Right renal pelvis (tissue), 4 donors: ENCODE measurements around the gene GLE1. TPM values are rescaled to one million over a fixed set of nuclear protein-coding genes. Genes with fewer than 3 reads are reported as not detected.

Experiments
- DNase-seq, 4 donors: peaks; one replicate each; pipeline ENCODE4 v3.0.0-alpha.2; 2013; ENCODE audit warnings: low read depth in 4 of 4, low spot score in 3 of 4, missing footprints in 1 of 4
- polyA plus RNA-seq, 4 donors: library from polyadenylated mRNA; unstranded; fragments of 120-200 nt; gene quantifications; one replicate each; pipeline ENCODE4 v1.2.1, GENCODE V29; 2013; ENCODE audit not compliant: insufficient read length in 4 of 4

Gene GLE1
- polyA plus RNA-seq = 10 to 100 TPM; 28.0 to 31.5 (median 30.4) TPM

DNA sequence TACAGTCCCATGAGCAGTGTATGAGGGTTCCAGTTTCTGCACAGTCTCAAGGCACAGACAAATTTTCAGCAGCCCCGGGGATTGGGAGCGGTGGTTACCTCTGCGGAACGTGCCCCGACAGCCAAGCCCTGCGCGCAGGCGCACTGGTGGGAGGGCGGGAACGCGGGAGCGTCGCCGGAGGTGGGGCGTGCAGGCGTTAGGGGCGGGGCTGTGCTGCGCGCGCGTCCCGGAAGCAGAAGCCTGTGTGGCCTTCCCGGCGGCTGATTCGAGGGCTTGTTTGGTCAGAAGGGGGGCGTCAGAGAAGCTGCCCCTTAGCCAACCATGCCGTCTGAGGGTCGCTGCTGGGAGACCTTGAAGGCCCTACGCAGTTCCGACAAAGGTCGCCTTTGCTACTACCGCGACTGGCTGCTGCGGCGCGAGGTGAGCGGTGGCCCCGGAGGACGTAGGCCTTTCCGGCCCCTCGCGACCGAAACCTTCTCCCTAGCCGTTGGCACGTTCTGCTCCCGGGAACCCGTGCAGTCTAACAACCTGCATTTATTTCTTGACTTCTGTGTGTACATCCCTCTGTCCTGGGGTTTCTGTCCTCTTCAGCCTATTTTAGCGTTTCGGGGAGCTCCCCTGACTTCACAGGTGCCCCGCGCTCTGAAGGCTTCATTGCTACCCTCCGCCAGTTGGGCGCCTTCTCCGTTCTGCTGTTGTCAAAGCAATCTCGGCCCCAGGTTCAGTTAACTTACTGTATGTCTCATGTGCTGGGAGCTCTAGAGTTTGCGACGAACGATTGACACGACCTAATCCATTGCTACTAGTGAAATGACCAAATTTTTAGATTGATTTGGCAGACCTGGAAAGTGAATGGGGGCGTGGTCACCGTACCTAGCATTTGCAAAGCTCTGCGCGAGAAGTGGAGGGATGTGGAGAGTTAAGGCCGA lies at the start of gene GLE1:
TSS of gene GLE1 (plus strand) at position 235 of the 929 bp plus-strand sequence. CDS start at position 322, 87 bp downstream.
- DNase-seq = peak; percentile 86 to 93 (median 88)

- DNase-seq = no peak
These were observed 49.5 kb upstream of the GLE1 start for GRCh38 chr9:128454991-128455390.

DNA sequence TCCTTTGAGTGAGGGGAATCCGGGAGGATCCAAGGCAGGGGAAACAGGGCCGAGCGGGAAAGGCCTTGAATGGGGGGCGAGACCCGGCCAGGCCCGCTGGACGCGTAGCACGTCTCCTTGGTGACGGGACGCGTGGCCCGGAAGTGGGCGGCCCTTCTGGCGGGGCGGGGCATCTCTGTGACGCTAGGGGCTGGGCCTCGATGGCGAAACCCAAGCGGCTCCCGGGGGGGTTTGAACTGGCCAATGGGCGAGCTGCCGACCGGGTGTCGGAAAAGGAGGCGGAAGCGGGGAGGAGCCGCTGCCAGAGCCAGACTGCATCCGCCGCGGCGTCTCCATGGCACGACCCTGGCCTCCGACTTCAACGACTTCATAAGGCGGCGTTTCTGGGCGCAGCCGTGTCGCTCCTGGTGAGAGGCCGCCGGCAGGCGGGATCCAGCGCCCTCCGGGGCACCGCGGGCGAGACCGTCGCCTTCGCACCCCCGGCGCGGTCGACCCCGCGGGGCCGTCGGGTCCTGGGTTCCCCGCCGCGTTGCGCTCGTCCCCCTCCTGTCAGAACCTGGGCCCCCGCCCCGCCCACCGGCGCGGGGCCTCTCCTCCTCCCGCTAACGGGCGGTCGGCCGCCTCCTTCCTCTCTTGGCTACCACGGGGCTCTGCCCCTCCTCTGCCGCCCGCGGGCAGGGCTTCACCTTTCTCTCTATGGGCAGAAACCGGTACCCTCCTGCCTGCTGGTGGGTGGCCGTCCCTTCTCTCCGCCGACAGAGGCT lies 48.5 kb upstream of the GLE1 start, which contains the start of gene ODF2:
TSS of gene ODF2 (plus strand) at position 158 of the 764 bp plus-strand sequence. CDS start at position 244, 86 bp downstream.
- peak; percentile 91 to 94 (median 94) for DNase-seq

GRCh38 chr9:128456613-128457061 lies 47.9 kb upstream of the GLE1 start:
- peak in 3 of 4 donors; percentile 10 to 34 (median 20) for DNase-seq

GRCh38 chr9:128457207-128457606 lies 47.3 kb upstream of the GLE1 start:
- no peak for DNase-seq

DNA sequence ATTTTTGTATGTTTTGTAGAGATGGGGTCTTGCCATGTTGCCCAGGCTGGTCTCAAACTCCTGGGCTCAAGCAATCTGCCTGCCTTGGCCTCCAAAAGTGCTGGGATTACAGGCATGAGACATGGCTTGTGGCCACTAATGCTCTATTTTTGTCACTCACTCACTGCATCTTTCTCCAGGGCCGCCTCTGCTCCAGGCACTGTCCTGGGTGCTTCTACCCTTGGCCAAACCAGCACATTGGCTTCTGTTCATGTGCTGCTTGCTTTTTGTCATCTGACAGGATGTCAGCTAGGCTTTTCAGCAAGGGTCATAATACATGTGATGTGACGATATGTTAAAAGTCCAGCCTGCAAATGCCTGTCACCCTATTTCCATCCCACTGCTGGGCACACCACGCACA lies 45.5 kb upstream of the GLE1 start:
- no peak for DNase-seq

DNA sequence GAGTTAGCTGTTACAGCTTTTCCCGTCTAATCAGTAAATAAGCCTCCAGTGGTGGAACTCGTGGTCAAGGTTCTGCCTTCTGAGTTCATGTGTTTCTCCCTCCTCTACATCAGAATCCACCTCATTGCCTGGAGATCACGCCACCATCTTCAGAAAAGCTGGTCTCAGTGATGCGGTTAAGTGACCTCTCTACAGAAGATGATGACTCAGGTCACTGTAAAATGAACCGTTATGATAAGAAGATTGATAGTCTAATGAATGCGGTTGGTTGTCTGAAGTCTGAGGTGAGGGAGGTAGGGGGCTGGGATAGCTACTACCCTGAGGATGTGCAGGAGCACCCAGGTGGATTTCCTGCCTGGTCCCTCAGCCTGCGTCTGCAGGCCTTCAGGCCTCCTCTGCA lies 35.4 kb upstream of the GLE1 start:
- no peak for DNase-seq

- DNase-seq = no peak
These were observed 34.0 kb upstream of the GLE1 start for GRCh38 chr9:128470560-128470959.

DNA sequence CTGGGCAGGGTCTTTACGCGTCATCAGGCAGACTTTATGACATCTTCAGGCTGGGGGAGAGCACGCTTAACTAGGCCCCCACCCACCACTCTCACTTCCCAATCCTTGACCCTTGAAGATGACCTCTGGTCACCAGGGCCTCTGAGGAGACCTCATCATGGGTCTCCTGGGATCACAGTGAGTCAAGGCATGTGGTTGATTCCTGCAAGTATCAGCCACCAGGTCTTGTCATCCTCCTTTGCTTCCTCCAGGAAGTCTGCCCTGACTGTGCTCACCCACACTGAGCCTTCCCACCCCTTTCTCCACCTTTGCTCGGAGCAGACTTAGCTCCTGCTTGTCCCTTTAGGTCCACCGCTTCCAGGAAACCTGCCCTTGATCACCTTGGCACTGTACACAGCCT lies 31.4 kb upstream of the GLE1 start:
- no peak for DNase-seq

GRCh38 chr9:128475867-128476266 lies 28.7 kb upstream of the GLE1 start:
- DNase-seq = no peak

DNA sequence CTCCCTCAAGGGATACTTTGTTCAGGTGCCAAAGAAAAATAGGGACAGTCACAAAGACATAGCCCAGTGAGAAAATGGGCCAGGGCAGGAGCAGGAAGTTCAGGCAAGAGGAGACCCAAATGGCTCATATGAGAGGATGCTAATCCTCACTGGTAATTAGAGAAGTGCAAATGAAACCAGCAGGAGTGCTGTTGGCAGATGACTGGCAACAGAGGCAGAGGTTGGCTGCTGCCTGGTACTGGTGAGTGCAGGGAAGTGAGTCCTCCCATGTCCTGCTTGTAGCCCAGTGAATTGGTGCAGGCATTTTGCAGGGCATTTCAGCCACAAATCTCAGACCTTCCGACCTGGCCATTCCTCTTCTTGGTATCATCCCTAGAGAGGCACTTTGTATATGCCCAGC lies 25.3 kb upstream of the GLE1 start:
- DNase-seq = no peak

DNA sequence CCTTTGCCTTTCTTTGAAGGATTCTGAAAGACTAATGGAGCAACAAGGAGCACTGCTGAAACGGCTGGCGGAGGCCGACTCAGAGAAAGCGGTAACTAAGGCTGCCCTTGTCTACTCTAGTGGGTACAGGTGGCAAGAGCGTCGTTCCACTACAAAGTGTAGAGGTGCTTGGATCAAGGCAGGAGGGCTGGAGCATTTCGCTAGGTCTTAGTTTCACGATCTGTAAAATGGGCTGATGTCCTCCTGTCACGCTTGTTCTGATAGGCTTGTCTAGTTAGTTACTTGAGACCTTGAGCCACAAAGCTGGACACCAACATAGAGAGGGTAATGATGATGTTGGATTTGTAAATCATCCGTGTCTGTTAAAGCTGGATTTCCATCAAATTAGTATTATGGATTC lies 23.0 kb upstream of the GLE1 start:
- no peak for DNase-seq

DNA sequence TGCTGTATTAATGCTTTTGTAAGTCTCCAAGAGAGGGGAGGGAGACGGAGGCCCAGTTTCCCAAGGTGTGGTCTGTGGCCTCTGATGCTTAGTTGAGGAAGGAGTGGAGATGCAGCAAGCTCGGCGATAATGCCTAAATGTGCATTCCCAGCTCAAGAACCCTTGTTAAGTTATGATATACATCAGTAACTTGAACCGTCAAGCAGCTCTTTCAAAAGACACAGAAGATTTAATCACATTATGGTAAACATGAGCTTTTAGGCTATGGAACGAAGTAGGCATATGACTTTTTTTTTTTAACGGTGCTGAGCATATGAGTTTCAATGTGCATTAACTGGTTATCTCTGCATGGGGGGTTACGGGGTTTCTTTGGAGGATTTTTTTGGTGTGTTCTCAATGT lies 22.3 kb upstream of the GLE1 start:
- no peak for DNase-seq

GRCh38 chr9:128484686-128485413 lies 19.7 kb upstream of the GLE1 start:
- no peak for DNase-seq

DNA sequence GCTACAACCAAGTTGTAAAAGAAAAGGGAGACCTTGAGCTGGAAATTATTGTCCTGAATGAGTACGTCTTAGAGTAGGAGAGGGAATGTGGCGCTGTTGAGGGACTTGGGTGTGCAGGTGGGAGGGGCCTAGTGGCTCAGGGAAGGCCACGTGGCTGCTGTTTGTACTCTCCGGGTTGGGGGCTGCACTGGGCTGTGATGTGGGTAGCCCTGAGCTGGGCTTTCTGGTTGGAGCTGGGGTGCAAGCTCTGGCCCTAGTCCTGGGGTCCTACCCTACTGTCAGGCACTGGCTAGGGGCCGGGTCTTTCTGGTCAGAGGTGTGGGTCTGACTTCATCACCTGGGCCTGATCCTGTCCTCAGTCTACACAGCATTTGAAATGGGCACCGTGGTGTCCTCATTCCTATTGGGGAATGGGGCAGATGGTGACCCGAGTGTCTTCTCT lies 19.1 kb upstream of the GLE1 start:
- DNase-seq = no peak

GRCh38 chr9:128486201-128486600 lies 18.3 kb upstream of the GLE1 start:
- no peak for DNase-seq

DNA sequence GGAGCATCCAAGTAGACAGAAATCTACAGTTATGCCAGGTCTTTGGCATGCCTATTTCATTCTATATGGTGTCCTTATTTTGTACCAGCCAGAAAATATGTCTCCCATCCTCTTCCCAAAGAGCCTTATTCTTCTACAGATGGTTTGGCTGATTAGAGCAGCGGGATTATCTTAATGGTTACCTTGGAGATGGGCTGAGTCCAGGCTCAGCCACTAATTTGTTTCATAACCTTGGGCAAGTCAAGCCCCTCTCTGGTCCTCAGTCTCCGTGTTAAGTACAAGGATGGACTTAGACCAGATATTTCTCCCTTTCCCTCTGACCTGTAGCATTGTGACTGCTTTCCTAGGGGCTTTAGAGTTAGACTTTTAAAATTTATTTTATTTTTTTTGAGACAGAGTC lies 11.1 kb upstream of the GLE1 start:
- no peak for DNase-seq

DNA sequence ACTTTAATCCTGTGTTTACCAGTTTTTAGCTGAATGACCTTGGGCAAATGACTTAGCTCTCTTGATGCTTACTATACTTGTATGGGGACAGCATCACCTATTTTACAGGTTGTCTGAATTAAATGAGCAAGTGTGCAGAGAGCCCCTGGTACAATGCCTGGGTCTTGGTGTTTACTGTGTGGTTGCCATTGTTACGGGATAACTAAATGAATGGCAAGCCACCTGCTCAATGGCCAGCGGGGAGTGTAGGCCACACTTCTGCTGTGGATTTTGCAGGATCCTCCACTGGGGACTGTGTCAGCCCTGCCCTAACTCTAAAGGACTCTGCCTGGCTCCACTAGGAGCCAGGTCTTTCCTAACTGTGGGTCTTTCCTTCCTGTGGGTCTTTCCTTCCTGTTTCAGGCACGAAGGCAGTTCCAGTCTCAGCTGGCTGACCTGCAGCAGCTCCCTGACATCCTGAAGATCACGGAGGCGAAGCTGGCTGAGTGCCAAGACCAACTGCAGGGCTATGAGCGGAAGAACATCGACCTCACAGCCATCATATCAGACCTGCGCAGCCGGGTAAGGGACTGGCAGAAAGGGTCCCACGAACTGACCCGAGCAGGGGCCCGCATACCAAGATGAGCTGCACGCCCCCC lies 10.3 kb upstream of the GLE1 start:
- DNase-seq = peak in 2 of 4 donors; percentile 23 to 25

DNA sequence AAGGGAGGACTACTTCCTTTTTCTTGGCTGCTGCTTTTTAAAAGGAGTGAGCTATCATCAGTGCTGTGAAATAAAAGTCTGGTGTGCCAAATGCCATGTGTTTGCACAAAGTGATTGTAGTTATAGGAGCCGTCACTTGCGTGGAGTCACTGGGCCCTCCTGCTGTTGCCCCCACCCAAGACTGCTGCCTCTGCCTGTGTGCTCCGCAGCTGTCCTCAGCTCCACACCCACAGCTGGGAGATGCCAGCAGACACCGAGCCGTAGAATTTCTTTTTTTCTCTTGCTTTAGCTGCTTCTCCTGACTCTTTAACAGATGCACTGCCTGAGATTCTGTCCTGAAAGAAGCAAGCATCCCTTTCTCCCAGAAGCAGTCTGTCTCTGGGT lies 9.8 kb upstream of the GLE1 start:
- DNase-seq = no peak

DNA sequence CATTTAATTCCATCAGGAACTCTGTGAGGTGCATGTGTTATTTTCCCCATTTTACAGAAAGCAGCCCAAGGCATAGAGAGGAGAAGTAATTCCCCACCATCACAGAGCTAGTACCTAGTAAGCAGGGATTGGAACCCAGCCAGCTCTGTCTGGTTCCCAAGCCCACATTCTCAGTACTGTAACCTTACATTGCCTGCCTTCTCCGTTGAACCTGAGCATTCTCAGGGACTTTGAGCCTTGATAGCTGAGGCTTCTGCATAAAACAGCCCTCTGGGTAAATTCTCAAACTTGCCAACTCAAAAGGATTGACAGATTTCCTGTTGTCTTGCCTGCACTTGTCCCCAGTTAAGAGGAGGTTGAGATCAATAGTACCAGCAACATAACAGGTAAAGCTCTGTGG lies 9.2 kb upstream of the GLE1 start:
- DNase-seq = no peak
